B cell (primary cell): ENCODE data around the gene CEP89. TPM values are rescaled to one million over a fixed set of nuclear protein-coding genes. Genes with fewer than 3 reads are reported as not detected.

Experiments
- ATAC-seq: fragments of 200-7000 bp; cut with Tn5 transposase; one replicate; pipeline ENCODE4 v1.10.0; 2021; ENCODE audit warnings: low read depth, mild to moderate bottlenecking, moderate number of reproducible peaks, moderate library complexity
- CTCF ChIA-PET: fragments of 350-600 bp; sonication (Branson Sonifier 250); formaldehyde crosslinking; loops from one replicate; lab custom pipeline; 2021; ENCODE audit warnings: antibody characterized with exemption, inconsistent platforms; lab: Charles Lee
- POLR2A ChIA-PET: fragments of 350-600 bp; sonication (Branson Sonifier 250); formaldehyde crosslinking; loops from one replicate; lab custom pipeline; 2021; ENCODE audit warnings: antibody characterized with exemption; lab: Charles Lee
- DNase-seq: peaks from one replicate; pipeline ENCODE4 v3.0.0; 2013
- H2AFZ ChIP-seq: 2 replicates; pipeline ENCODE4 v1.6.1; 2012; ENCODE audit warnings: mild to moderate bottlenecking, low read depth, low read length; ENCODE audit not compliant: insufficient read depth, poor library complexity, severe bottlenecking
- H3K27ac ChIP-seq, 2 donors: 1 replicate in 1 of 2; 2 replicates in 1 of 2; pipeline ENCODE4 v1.5.1; 2012 to 2013; ENCODE audit warnings: low read length in 2 of 2, mild to moderate bottlenecking in 2 of 2, moderate library complexity in 1 of 2
- H3K27me3 ChIP-seq, 4 experiments: fragments of 200-600 bp in 1 of 4; sonication (generic) in 1 of 4; replicated peaks in 1 of 4; 1 replicate in 2 of 4; 2 replicates in 2 of 4; pipeline versions ENCODE4 v1.6.1 to v1.7.0; 2013 to 2016; ENCODE audit warnings: low read length in 3 of 4, mild to moderate bottlenecking in 2 of 4, mixed read lengths in 1 of 4, moderate library complexity in 1 of 4; ENCODE audit not compliant: insufficient read depth in 4 of 4, control insufficient read depth in 3 of 4; ENCODE audit errors: control extremely low read depth in 1 of 4
- H3K36me3 ChIP-seq, 2 experiments: replicated peaks in 1 of 2; 1 replicate in 1 of 2; 2 replicates in 1 of 2; pipeline versions ENCODE4 v1.6.1 to v1.7.1; 2013; ENCODE audit warnings: low read length in 1 of 2; ENCODE audit not compliant: insufficient read depth in 2 of 2, control insufficient read depth in 1 of 2; ENCODE audit errors: control extremely low read depth in 1 of 2, extremely low read depth in 1 of 2
- H3K4me1 ChIP-seq, 2 donors: fragments of 200-600 bp in 1 of 2; sonication (generic) in 1 of 2; 1 replicate in 1 of 2; 2 replicates in 1 of 2; pipeline versions ENCODE4 v1.5.1 to v1.6.1; 2013 to 2017; ENCODE audit warnings: low read length in 2 of 2; ENCODE audit not compliant: control insufficient read depth in 2 of 2, insufficient read depth in 2 of 2
- H3K4me2 ChIP-seq: replicated peaks from 2 replicates; pipeline ENCODE3; 2012; ENCODE audit warnings: mild to moderate bottlenecking, low read depth, low read length; ENCODE audit not compliant: poor library complexity, severe bottlenecking
- H3K4me3 ChIP-seq, 5 experiments: fragments of 200-600 bp in 1 of 5; sonication (generic) in 1 of 5; 1 replicate in 3 of 5; 2 replicates in 2 of 5; pipeline versions ENCODE4 v1.5.1 to v1.7.0; 2011 to 2016; ENCODE audit warnings: low read length in 4 of 5, mild to moderate bottlenecking in 4 of 5, low read depth in 2 of 5, control low read depth in 1 of 5, moderate library complexity in 1 of 5; ENCODE audit not compliant: insufficient read depth in 1 of 5; ENCODE audit errors: control extremely low read depth in 1 of 5, extremely low read depth in 1 of 5
- H3K79me2 ChIP-seq: fragments of 200-600 bp; sonication (generic); one replicate; pipeline ENCODE4 v1.6.0; 2016; ENCODE audit warnings: low read length; ENCODE audit not compliant: control insufficient read depth, insufficient read depth
- H3K9ac ChIP-seq: fragments of 200-600 bp; sonication (generic); 2 replicates; pipeline ENCODE4 v1.6.1; 2017; ENCODE audit warnings: mild to moderate bottlenecking, low read length, moderate library complexity
- H3K9me3 ChIP-seq, 3 donors: one replicate each; pipeline versions ENCODE4 v1.6.1 to v1.7.1; 2013; ENCODE audit warnings: low read length in 2 of 3; ENCODE audit not compliant: control insufficient read depth in 2 of 3, insufficient read depth in 1 of 3; ENCODE audit errors: control extremely low read depth in 1 of 3
- H4K20me1 ChIP-seq: 2 replicates; pipeline ENCODE4 v1.6.0; 2012; ENCODE audit warnings: mild to moderate bottlenecking, low read length; ENCODE audit not compliant: insufficient read depth, control insufficient read depth, poor library complexity, severe bottlenecking
- H3K27ac Mint-ChIP-seq: one replicate; pipeline ENCODE4 v1.8.0; 2021; ENCODE audit warnings: mixed read lengths
- H3K27me3 Mint-ChIP-seq: one replicate; pipeline ENCODE4 v1.8.0; 2021; ENCODE audit warnings: mixed read lengths
- H3K4me1 Mint-ChIP-seq: one replicate; pipeline ENCODE4 v1.8.0; 2021; ENCODE audit warnings: mixed read lengths
- H3K4me3 Mint-ChIP-seq: one replicate; pipeline ENCODE4 v1.8.0; 2021; ENCODE audit warnings: mixed read lengths
- H3K9me3 Mint-ChIP-seq: one replicate; pipeline ENCODE4 v1.8.0; 2022; ENCODE audit warnings: mixed read lengths; ENCODE audit not compliant: insufficient read depth
- EZH2 ChIP-seq: IDR thresholded peaks from 2 replicates; pipeline ENCODE4 v1.6.1; 2012; ENCODE audit warnings: borderline replicate concordance, low read depth, mild to moderate bottlenecking, moderate library complexity, low read length; ENCODE audit not compliant: insufficient read depth, poor library complexity, severe bottlenecking
- WGBS: methylation state at CpG from one replicate; pipeline ENCODE4 v1.1.5; 2013; ENCODE audit warnings: missing lambda C conversion rate; ENCODE audit not compliant: insufficient coverage; 5-methylcytosine and 5-hydroxymethylcytosine counted together
- intact Hi-C: fragments of 100-400 bp; cut with micrococcal nuclease; formaldehyde crosslinking; loops from one replicate; pipeline ENCODE4 v1.10.0; 2022
- polyA plus RNA-seq: library from polyadenylated mRNA; depleted of rRNA; stranded (reverse); fragments of >200 nt; gene quantifications from 2 replicates; pipeline ENCODE4 v1.2.3, GENCODE V29; 2012
- total RNA-seq, 2 donors: library from RNA; stranded (reverse); fragments of 120-200 nt in 1 of 2; gene quantifications; 1 replicate in 1 of 2; 2 replicates in 1 of 2; pipeline versions ENCODE4 v1.2.3 to v1.2.4, GENCODE V29; 2013 to 2022
- TF ChIP-seq, protein P1 (sequence below): fragments of 200-600 bp; IDR thresholded peaks from one replicate; pipeline ENCODE4 v1.8.0; 2022; ENCODE audit warnings: antibody characterized with exemption, mild to moderate bottlenecking

The CEP89 gene
- total and polyA plus RNA-seq, 2 donors (not counting 1 experiment from before 2014, with no cell fraction given): 10.2 to 38.6 TPM

DNA sequence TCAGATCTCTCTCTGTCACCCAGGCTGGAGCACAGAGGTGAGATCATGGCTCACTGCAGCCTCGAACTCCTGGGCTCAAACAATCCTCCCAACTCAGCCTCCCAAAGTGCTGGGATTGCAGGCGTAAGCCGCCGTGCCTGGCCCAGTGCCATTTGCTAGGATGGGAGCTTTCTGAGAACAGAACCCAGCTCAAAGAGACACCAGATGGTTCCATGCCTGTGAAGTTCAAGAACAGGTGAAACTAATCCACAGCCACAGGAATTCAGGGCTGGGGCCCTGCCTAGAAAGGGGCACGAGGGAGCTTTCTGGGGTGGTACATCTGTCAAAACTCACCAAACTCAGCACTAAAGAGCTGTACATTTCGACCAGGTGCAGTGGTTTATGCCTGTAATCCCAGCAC, 106.4 kb downstream of the CEP89 start:
- H3K9me3 ChIP-seq: no peaks in the 10 kb centered on the region
- TF ChIP-seq, protein P1, sequence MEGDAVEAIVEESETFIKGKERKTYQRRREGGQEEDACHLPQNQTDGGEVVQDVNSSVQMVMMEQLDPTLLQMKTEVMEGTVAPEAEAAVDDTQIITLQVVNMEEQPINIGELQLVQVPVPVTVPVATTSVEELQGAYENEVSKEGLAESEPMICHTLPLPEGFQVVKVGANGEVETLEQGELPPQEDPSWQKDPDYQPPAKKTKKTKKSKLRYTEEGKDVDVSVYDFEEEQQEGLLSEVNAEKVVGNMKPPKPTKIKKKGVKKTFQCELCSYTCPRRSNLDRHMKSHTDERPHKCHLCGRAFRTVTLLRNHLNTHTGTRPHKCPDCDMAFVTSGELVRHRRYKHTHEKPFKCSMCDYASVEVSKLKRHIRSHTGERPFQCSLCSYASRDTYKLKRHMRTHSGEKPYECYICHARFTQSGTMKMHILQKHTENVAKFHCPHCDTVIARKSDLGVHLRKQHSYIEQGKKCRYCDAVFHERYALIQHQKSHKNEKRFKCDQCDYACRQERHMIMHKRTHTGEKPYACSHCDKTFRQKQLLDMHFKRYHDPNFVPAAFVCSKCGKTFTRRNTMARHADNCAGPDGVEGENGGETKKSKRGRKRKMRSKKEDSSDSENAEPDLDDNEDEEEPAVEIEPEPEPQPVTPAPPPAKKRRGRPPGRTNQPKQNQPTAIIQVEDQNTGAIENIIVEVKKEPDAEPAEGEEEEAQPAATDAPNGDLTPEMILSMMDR: no peak
- no peak for TF ChIP-seq EZH2
- Mint-ChIP-seq H3K9me3 (no peaks in the 10 kb centered on the region), H3K4me1 (no peaks in the 10 kb centered on the region), H3K27me3 (no peaks in the 10 kb centered on the region), H3K27ac (no peak overlapping the region), H3K4me3 (no peak overlapping the region)
- H3K4me2 ChIP-seq: no peak overlapping the region
- no peaks in the 10 kb centered on the region for H4K20me1 ChIP-seq
- ATAC-seq: no peak
- no peak overlapping the region for H3K9ac ChIP-seq
- no peaks in the 10 kb centered on the region for H3K79me2 ChIP-seq
- ChIA-PET CTCF (no interaction called here), POLR2A (no interaction called here)
- WGBS: 95% methylated on average over 5 of the region's 6 CpGs
- no peaks in the 10 kb centered on the region for H3K36me3 ChIP-seq
- H3K4me3 ChIP-seq: no peak overlapping the region
- no peak overlapping the region for H2AFZ ChIP-seq
- no peak for DNase-seq
- intact Hi-C loops: no loop called here
- H3K27me3 ChIP-seq: no peaks in the 10 kb centered on the region
- H3K27ac ChIP-seq: no peak overlapping the region
- H3K4me1 ChIP-seq: no peaks in the 10 kb centered on the region

DNA sequence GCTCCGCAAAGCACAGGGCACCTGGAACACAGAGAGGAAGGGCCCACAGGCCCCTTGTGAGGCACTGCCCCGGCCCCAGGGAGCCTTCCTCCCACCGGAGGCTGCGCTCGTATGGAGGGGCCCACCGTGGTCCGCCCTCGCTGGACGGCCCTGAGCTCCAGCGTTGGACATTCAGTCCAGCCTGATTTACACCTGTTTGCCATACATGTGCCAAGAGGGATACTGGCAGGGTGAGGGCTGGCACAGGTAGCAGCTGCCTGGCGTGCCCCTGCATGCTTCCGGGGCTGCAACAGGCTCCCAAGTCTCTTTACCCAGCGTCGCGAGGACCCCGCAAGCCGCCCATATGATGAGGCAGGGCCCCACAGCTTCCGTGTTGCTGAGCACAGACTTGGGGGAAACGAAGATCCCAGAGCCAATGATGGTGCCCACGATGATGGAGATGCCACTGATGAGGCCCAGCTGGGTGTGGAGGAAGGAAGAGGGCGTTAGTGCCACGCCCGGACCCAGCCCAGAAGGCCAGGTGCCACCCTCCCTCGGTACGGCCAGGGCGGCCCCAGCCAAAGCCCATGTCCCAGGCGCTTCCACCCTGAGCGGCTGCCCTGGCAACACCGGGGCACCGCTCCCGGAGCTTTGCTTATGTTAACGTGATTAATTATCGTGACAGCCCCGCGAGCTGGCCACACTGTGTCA, 107.3 kb downstream of the CEP89 start:
- Mint-ChIP-seq H3K9me3 (no peaks in the 10 kb centered on the region), H3K4me3 (no peak overlapping the region), H3K27ac (no peak overlapping the region), H3K4me1 (no peaks in the 10 kb centered on the region), H3K27me3 (no peaks in the 10 kb centered on the region)
- Histone ChIP-seq H3K9me3 (no peaks in the 10 kb centered on the region), H3K79me2 (no peaks in the 10 kb centered on the region), H3K4me3 (no peak overlapping the region), H3K27me3 (no peaks in the 10 kb centered on the region), H2AFZ (no peak overlapping the region), H3K27ac (no peak overlapping the region), H3K4me2 (no peak overlapping the region), H4K20me1 (no peaks in the 10 kb centered on the region), H3K36me3 (no peaks in the 10 kb centered on the region), H3K9ac (no peak overlapping the region), H3K4me1 (no peaks in the 10 kb centered on the region)
- intact Hi-C loops: no loop called here
- no peak for ATAC-seq
- ChIA-PET POLR2A (no interaction called here), CTCF (no interaction called here)
- 97% methylated on average over 35 of the region's 35 CpGs for WGBS
- no peak for DNase-seq
- no peak for TF ChIP-seq EZH2
- TF ChIP-seq, protein P1: no peak
